Measurements from ENCODE around the gene ABCA4. TPM values are rescaled to one million over a fixed set of nuclear protein-coding genes. Genes with fewer than 3 reads are reported as not detected.

Gene ABCA4
- total RNA-seq, 1 experiment from 2014 or later: 0.22 TPM

- Histone ChIP-seq H3K27me3 (ENCODE audit: insufficient read depth, low read length) (no peaks in the 10 kb centered on the region), H2AFZ (ENCODE audit: low read depth, low read length, poor library complexity, severe bottlenecking) (peak overlapping the region; percentile 90), H3K27ac (ENCODE audit: low read depth, low read length) (peak overlapping the region; percentile 27), H3K9me3 (ENCODE audit: control insufficient read depth in 1 of 2, insufficient read depth in 1 of 2, low read depth in 1 of 2, low read length in 2 of 2) (no peaks in the 10 kb centered on the region), H3K36me3 (ENCODE audit: control insufficient read depth in 1 of 2, insufficient read depth in 2 of 2, low read length in 2 of 2) (no peaks in the 10 kb centered on the region), H3K4me2 (ENCODE audit: low read length) (peak overlapping the region; percentile 63), H4K20me1 (ENCODE audit: insufficient read depth) (no peaks in the 10 kb centered on the region), H3K9ac (ENCODE audit: low read length) (no peak overlapping the region), H3K4me1 (ENCODE audit: control insufficient read depth in 1 of 2, insufficient read depth in 2 of 2, low read length in 2 of 2) (peaks cover 16 to 21% of the 10 kb centered on the region in 2 experiments; a peak in 3 of 4 replicates), H3K9me2 (ENCODE audit: insufficient read depth) (no peaks in the 10 kb centered on the region), H3K79me2 (ENCODE audit: insufficient read depth, low read length) (no peaks in the 10 kb centered on the region), H3K4me3 (replicated peaks in 1 of 2; ENCODE audit: low read depth in 1 of 2, low read length in 2 of 2) (no peak overlapping the region)
- CTCF ChIA-PET: interaction anchor here (0.6 to 21.2 kb wide), 13 partner anchors 9 to 419 kb away, joined by 3 to 338 read pairs (median 6); no protein-coding TSS in a partner anchor
- DNase-seq (ENCODE audit: low read depth, low spot score): no peak
- POLR2A ChIA-PET: interaction anchor here (0.6 to 2.4 kb wide), 7 partner anchors 18 to 291 kb away, joined by 3 to 8 read pairs (median 4); partner anchors contain the start of gene ARHGAP29
- intact Hi-C loops (cut with micrococcal nuclease): loop anchor here (1.0 to 5.0 kb wide), 2 partner anchors 192 to 291 kb away; partner anchors contain the start of gene ARHGAP29
- TF ChIP-seq FOSL1 (IDR thresholded peaks at IDR 0.05; ENCODE audit: low read depth) (no peak), MAX (IDR thresholded peaks at IDR 0.05) (no peak), ZNF274 (IDR thresholded peaks at IDR 0.05; ENCODE audit: low read depth, low read length) (no peak), CTCF (IDR thresholded peaks at IDR 0.05 in 2 of 3, conservative IDR thresholded peaks at IDR 0.05 in 1 of 3; ENCODE audit: borderline replicate concordance in 1 of 3, insufficient read depth in 1 of 3, low read depth in 2 of 3, low read length in 2 of 3) (no peak), EZH2phosphoT487 (IDR thresholded peaks at IDR 0.05; ENCODE audit: borderline replicate concordance) (no peak), RAD21 (IDR thresholded peaks at IDR 0.05; ENCODE audit: low read depth) (no peak), EZH2 (IDR thresholded peaks at IDR 0.05) (no peak), ELF1 (IDR thresholded peaks at IDR 0.05; ENCODE audit: borderline replicate concordance, low read depth) (no peak), POLR2A (IDR thresholded peaks at IDR 0.05; ENCODE audit: borderline replicate concordance, extremely low read depth, insufficient read depth, insufficient read length) (no peak), POLR2AphosphoS5 (IDR thresholded peaks at IDR 0.05; ENCODE audit: low read depth, low read length) (no peak), ZFX (IDR thresholded peaks at IDR 0.05) (no peak), JUND (IDR thresholded peaks at IDR 0.05) (no peak), ATF3 (IDR thresholded peaks at IDR 0.05) (no peak), EGR1 (IDR thresholded peaks at IDR 0.05; ENCODE audit: low read depth) (no peak), YY1 (IDR thresholded peaks at IDR 0.05; ENCODE audit: extremely low read depth, insufficient replicate concordance, low read depth, low read length) (no peak)
- ATAC-seq: no peak
- RAD21 ChIA-PET (ENCODE audit: low non-redundant PET in 1 of 2, low total read pairs in 2 of 2, uncharacterized antibody in 2 of 2, unreplicated experiment in 2 of 2): interaction anchor here (0.6 to 2.6 kb wide), 8 partner anchors 18 to 291 kb away, joined by 3 to 22 read pairs (median 4); no protein-coding TSS in a partner anchor
- BruUV-seq (replicated peaks): no TSS peak
Observed at GRCh38 chr1:94044891-94045290, 76.1 kb downstream of the ABCA4 start.
